GM18499 (cell line): Measurements from ENCODE around the gene JADE2.

ENCODE experiments used
- ATAC-seq: cut with Tn5 transposase; IDR thresholded peaks from one replicate; pipeline ENCODE4 v1.9.1; 2021; ENCODE audit warnings: moderate number of reproducible peaks; ENCODE audit not compliant: insufficient read depth, unreplicated experiment

JADE2 gene

DNA sequence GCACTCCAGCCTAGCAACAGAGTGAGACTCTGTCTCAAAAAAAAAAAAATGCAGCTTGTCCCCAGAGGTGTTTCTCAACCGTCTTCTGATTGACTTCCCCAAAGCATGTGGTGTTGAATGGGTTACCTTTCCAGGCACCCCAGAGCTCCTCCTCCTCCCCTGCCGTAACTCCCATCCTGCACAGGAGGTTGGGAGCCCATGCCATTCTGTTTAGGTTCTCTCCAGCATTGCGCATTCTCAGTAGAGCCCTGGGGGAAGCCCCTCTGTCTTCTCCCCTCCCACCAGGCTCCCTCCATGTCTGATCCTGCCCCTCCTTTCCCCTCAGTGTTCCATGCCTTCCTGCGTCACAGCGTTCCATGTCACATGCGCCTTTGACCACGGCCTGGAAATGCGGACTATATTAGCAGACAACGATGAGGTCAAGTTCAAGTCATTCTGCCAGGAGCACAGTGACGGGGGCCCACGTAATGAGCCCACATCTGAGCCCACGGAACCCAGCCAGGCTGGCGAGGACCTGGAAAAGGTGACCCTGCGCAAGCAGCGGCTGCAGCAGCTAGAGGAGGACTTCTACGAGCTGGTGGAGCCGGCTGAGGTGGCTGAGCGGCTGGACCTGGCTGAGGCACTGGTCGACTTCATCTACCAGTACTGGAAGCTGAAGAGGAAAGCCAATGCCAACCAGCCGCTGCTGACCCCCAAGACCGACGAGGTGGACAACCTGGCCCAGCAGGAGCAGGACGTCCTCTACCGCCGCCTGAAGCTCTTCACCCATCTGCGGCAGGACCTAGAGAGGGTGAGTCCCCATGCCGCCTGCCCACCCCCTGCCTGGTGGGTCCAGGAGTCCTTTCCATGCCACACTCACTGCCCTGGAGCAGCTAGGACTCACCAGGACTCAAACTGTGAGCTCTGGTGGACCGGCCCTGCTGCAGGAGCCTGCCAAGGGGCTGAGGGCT is 40.6 kb downstream of the JADE2 start:
- no peak for ATAC-seq

DNA sequence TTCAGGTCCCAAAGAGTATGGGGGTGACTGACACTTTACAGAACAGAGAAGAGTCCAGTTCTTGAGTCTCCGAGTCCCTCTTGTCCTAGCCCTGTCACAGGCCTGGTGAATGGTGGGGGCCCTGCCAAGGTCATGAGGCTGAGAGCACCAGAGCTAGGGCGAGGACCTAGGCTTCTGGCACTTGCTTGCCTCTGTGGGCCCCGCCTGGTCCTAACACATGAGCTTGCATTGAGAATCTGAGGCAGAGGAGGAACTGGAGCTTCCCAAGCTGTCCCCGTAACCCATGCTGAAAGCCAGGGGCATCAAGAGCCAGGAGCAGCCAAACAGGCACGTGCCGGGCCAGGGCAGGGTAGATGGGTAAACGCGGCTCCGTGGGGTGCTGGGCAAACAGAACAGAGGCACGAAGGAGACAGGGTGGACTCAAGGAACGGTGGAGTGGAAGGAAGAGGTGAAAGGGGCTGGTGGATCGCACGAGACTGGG is 41.3 kb downstream of the JADE2 start:
- no peak for ATAC-seq

- ATAC-seq = no peak
These were observed 42.3 kb downstream of the JADE2 start for GRCh38 chr5:134567641-134568336.

DNA sequence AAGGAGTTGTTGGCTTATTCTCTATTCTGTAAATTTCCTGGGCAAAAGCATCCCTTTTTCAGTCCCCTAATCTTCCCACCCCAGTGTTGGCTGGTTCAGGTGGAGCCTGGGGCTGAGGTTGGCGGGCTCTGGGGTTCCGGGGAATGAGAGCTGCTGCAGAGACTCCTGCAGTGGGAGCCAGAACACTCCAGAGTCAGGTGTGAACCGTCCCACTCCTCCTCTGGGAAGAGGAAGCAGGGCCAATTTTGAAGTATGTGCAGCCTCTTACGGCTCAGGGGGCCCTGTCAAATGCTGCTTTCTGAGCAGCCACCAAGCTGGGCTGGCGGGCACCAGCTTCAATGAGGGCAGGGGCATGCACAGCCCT is 42.8 kb downstream of the JADE2 start:
- no peak for ATAC-seq

DNA sequence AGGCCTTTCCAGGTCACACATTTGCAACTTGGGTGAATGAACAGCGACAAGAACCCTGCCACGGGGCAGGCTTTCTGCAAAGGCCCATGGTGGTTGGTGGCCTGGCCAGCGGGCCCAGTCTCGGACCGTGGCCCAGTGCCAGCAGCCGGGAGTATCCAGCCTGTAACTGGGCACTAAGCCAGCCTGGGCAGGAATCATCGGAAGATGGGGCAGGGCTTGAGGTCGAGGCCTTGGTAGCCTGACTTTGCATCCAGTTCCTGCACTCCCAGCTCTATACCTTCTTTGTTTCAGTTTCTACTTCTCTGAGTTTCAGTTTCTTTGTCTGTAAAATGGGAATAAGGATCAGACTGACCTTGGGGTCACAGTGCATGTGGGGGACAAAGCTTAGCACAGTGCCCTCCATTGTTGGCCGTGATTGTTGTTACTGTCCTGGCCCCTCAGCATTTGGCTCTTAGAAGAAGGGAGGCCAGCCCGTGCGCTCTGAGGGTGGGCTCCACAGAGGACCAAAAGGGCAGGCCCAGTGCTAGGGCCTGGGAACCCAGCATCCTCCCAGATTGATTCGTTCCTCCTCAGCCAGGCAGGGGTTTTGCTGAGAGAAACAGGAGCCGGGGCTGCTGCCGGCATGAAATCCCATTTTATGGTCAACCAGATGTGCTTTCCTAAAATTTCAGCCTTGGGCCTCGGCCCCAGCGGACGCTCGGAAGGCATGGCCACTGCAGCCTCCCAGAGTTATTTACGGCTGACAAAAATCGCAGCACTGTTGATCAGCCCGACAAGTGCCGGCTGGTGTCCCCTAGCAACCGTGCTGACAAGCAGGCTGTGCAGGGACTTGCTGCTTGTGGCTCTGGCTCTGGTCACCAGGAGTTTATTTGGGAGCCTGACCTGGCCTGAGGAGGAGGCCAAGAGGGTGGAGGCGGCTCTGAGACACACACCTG is 43.6 kb downstream of the JADE2 start:
- ATAC-seq = no peak

DNA sequence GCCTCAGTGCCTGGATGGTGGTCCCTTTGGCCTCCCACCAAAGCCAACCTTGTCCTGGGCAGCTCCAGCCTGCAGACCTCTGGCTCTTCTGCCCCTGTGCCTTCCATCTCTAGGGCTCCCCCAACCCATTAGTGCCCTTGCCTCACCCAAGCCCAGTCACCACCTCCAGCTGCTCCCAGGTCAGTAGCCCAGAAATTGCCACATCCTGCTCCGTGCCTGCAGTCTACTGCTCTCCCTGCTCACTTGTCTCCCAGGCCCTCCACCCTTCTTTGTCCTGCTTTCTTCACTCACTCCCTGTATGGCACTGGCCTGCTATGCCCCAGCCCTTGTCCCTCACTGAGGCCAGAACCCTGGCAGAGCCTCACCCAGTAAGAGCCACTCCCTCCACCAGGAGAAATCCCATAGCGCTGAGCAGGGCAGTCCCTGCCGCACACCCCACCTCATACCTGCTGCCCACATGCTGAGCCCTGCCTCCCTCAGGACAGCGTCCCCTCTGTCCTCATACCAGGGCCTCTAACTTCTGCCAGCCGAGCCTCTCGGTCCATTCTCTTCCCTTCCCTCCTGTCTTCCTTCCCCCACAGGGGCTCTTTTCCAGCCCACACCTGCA is 44.4 kb downstream of the JADE2 start:
- ATAC-seq = no peak

- ATAC-seq = no peak
These were observed 44.9 kb downstream of the JADE2 start for GRCh38 chr5:134570365-134570758.

- no peak for ATAC-seq
These were observed 45.4 kb downstream of the JADE2 start for GRCh38 chr5:134570886-134571285.

DNA sequence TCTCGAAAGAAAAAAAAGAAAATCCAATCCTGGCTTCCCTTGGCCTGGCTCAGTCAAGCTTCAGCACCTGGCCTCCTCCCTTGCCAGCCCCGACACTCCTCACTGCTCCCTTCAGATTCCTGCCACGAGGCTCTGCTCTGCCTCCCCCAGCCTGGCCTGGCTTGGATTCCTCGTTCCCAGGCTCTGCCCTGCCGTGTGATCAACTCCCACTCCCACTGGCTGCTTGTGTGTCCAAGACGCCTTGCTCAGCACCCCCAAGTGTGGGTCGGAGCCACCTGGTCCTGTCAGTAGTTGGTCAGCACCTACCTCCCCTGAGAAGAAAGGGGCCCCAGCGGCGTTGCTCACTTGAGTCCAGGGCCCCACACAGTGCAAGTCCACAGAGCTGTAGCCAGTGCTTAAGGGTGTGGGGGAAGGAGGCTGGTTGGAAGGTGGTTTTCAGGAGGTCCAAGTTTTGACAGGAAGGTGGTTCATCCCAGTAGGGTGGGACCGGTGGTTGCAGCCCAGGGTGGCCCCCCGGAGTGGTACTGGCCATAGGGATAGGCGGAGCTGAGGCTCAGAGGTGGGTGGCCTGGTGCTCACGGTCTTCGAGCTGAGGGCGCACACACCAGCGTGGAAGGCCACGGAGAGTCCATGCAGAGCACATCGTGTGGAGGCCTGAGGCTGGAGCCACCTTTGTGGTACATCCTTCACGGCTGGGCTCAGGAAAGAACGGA is 46.4 kb downstream of the JADE2 start:
- ATAC-seq = no peak

- no peak for ATAC-seq
These were observed 47.3 kb downstream of the JADE2 start for GRCh38 chr5:134572811-134573210.

DNA sequence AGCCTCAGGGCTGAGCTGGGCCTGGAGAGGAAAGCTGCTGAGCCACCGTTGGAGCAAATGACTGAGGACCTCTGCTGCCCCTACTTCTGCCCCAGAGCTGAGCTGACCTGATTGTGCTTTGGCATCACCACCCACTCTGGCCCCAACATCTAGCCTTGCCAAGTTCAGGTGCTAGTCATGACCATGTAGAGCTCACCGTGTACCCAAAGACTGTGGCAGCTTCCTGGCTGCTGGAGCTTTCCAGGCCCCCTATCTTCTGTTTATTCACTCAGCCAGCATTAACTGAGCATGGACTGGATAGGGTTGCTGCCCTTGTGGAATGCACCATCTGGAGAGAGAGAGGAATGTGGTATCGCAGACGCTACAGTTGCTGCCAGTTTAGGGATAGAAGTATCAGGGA is 49.1 kb downstream of the JADE2 start:
- ATAC-seq = no peak

GRCh38 chr5:134575316-134575715 is 49.8 kb downstream of the JADE2 start:
- ATAC-seq = no peak

- no peak for ATAC-seq
These were observed 51.0 kb downstream of the JADE2 start for GRCh38 chr5:134576386-134577021.

DNA sequence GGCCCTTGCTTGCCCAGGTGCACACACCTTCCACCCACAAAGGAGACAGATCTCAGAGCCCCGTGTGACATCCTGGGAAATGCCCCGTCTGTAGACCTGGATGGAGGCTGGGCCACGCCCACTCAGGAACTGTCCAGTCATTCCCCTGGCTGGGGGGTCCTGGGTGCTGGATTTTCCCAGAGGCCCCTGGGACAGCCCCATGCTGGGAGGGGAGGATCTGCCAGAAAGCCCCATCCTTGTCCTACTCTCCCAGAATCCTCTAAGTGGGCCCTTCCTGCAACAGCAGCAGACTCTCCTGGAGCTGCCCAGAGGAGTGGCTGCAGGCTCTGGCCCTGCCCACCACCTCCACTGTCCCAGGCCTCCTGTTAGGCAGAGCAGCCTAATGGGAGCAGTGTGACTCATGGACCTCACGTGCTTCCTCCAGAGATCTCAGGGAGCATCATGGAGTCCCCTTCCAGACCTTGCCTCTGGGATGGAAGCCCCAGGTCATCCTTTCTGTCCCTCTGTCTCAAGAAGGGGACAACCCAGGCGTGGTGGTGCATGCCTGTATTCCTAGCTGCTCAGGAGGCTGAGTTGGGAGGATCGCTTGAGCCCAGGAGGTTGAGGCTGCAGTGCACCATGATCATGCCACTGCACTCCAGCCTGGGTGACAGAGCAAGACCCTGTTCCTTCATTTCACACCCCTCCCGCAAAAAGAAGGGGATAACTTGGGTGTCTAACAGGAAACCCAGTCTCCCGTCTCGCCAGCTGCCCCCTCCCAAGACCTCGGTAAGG is 51.7 kb downstream of the JADE2 start:
- ATAC-seq = no peak

DNA sequence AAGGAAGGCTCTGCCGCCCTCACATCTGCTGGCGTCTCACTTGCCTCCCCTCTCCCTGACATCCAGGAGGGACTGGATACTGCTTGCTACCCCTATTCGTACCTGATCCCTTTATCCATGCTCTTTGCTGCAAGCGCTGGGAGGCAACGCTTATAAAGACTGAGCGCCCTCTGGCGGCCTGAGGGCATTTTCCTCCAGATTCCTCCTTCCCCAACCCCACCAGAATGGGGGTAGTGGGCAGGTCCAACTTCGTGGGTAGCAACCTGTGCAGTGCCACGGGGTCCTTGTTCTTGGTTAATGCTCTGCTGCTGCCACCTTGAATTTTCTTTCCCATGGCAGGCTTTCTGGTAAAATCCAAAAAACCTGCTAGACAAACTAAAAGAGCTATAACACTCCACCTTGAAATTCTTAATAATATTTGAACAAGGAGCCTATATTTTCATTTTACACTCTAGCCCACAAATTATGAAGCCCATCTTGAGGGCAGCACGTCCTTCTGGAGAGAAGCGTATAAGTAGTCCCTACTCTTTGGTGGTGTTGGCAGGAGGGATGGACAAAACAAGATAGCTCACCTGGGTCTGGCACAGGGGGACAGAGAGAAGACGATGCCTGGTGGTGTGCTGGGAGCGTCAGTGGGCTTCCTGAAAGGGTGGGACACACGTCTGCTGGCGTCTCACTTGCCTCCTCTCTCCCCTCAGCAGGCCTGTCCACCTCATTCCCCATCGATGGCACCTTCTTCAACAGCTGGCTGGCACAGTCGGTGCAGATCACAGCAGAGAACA is 52.5 kb downstream of the JADE2 start:
- ATAC-seq = no peak

DNA sequence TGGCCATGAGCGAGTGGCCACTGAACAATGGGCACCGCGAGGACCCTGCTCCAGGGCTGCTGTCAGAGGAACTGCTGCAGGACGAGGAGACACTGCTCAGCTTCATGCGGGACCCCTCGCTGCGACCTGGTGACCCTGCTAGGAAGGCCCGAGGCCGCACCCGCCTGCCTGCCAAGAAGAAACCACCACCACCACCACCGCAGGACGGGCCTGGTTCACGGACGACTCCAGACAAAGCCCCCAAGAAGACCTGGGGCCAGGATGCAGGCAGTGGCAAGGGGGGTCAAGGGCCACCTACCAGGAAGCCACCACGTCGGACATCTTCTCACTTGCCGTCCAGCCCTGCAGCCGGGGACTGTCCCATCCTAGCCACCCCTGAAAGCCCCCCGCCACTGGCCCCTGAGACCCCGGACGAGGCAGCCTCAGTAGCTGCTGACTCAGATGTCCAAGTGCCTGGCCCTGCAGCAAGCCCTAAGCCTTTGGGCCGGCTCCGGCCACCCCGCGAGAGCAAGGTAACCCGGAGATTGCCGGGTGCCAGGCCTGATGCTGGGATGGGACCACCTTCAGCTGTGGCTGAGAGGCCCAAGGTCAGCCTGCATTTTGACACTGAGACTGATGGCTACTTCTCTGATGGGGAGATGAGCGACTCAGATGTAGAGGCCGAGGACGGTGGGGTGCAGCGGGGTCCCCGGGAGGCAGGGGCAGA is 53.3 kb downstream of the JADE2 start:
- no peak for ATAC-seq

DNA sequence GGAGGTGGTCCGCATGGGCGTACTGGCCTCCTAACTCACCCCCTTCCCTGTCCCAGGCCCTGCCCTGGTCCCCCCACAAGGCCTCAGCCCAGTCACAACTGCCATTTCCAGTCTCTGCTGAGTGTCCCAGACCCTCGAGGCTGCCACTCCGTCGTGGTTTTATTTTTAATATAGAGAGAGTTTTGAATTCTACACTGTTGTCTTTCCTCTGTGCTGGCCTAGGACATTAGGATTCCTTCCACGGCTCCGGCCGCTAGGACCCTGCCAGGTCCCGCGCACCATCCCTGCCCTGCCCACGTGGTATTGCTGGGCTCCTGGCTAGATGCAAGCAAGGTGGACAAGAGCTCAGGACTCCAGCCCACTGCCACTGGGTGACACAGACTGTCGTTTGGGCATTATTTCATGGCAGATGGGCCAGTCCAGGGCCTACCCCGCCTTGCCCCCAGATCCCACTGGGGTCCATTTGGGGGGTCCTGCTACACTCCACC is 53.9 kb downstream of the JADE2 start:
- ATAC-seq = no peak
